GM04503 (cell line): ENCODE measurements around the gene GABRD.

Source experiments
- DNase-seq: peaks from one replicate; pipeline ENCODE4 v3.0.0-alpha.2; 2012; ENCODE audit warnings: low read depth

GABRD gene

GRCh38 chr1:1985375-1986050, 33.6 kb upstream of the GABRD start:
- no peak for DNase-seq

DNA sequence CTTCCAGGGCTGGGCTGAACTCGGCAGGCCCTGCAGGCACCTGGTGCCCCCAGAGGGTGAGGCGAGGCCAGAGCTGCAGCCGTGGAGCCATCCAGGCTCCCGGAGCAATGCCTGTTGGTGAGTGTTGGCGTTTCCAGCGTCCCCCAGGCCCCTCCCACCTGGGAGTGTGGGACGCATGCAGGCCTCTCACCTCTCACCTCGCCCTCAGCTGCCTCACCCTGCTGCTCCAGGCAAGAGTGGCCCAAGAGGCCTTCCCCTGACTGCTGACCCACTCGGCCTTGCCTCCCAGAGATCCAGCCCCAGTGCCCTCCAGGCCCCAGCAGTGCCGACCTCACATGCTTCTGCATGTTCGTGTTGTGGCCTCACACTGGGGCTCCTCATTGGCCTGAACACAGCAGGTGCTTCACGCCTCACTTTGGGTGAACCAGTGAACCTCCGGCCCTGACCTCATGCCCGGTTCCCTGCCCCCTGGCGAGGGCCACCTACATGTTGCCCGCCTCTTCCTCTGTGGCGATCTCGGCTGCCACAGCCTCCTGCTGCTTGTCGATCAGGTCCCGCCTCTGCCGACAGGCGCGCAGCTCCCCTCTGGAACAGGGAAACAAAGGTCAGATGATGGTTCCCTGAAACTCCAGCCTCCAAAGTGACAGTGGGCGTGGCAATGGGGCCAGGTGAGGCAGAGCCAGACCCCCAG, 32.5 kb upstream of the GABRD start:
- DNase-seq = no peak

DNA sequence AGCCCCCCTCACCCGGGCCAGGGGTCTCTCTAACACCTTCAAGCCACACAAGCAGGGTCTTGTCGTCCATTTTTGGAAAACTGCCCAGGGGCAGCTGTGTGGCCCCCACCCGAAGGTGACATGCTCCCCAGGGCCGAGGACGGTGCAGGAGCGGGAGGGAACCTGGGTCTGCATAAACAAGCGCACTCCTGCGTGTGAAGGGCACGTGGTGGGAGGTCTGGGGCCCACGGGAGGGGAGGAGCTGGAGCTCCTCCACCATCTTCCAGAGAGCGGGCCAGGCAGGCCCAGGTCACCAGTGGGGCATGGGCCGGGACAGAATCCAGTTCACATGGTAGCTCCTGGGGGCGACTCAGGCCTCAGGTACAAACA, 32.0 kb upstream of the GABRD start:
- DNase-seq = no peak

DNA sequence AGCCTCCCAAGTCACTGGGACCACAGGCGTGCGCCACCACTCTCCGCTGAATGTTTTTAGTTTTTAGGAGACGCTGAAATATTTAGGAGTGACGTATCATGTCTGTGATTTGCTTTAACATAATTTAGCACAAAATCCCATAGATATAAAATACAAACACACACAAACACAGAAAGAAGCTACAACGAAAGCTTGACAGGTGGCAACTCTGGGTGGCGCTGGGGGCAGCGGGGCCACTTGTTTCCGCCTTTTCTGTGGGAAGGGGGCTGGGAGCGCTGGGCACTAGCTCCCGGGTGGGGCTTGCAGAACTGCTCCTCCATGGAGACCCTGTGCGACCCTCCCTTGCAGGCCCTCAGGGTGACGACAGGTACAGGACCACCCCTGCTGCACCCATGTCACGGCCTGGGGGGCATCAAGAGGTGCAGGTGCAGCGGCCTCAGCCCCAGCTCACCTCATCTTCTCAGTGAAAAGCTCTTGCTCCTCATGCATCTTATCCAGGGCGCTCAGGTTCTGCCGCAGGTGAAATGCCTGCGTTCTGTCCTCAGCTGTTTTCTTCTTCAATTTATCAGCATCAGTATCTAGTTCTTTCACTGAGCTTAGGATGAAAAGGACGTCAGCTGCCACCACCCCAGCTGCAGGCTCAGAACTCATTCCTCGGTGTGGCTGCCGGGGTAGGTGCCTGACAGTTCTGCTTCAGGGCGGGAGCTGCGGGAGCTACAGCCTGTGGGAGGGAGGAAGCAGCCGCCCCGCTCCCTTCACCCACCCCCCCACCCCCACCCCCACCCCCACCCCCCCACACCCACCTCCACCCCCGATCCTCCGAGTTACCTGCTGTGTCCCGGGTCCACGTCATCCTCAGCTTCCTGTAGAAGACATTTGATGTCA, 30.8 kb upstream of the GABRD start:
- DNase-seq = no peak

- no peak for DNase-seq
Observed at GRCh38 chr1:1989102-1989542, 30.0 kb upstream of the GABRD start.

GRCh38 chr1:1989789-1990188, 29.4 kb upstream of the GABRD start:
- no peak for DNase-seq

- no peak for DNase-seq
Observed at GRCh38 chr1:1990222-1990621, 28.9 kb upstream of the GABRD start.

GRCh38 chr1:1994536-1994935, 24.6 kb upstream of the GABRD start:
- no peak for DNase-seq

DNA sequence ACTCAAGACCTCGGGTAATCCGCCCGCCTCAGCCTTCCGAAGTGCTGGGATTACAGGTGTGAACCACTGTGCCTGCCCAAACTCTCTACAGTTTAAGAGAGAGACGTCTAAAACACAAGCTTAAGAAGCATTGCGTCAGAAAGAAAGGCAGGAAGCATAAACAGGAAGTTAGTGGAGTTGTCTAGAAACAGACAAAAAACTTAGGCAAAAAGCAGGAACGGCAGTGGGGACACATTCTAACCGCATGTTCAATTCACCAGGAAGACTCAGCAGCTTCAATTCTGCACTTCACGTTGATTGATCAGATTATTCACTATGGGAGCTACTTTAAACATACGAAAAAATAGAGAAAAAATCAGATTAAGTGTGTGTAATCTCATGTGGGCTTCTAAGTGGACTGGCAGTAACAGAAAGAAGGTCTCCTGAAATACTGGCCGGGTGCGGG, 22.9 kb upstream of the GABRD start:
- no peak for DNase-seq

DNA sequence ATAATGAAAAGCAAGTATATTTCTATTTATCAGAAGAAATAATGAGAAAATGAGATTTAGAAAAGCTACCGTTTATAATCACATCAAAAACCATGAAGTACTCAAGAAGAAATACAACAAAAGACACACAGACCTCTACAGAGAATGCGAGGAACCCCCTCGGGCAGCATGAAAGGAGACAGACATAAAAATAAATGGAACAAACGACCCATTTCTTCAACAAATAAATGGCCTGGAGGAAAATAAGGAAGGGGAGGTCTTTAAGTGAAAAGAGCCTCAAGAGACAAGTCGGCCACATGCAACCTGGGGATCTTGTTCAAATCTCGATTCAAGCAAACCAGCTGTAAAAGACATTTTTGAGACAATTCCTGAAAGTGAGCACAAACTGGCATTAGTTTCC, 21.6 kb upstream of the GABRD start:
- no peak for DNase-seq

DNA sequence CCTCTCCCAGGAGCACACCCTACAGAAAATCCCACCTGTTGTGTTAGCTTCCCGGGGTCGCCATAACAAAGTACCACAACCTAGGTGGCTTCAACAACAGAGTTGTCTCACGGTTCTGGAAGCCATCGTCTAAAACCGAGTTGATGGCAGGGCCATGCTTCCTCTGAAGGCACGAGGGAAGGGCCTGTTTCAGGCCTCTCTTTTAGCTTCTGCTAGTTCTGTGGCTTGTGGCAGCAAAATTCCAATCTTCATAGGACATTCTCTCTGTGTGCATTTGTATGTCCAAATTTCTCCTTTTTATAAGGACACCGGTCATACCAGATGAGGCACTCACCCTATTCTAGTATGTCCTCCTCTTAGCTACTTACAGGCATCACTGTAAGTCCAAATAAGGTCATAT, 18.7 kb upstream of the GABRD start:
- no peak for DNase-seq

DNA sequence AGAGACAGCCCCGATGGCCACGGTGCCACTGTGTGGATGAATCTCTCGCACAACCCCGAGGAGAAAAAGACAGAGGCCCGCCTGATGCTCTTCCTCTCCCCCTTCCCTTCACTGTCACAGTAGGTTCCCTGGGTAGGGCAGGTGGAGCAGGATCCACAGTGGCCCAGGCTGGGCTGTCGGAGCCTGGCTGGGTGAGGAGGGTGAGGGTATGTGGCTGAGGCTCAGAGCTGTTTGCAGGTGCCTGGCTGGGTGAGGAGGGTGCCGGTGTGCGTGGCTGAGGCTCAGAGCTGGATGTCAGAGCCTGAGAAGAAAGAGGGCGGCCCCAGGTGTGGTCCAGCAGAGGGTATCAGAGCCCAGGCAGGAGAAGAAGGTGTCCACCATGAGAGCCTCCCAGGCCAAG, 18.3 kb upstream of the GABRD start:
- DNase-seq = no peak

DNA sequence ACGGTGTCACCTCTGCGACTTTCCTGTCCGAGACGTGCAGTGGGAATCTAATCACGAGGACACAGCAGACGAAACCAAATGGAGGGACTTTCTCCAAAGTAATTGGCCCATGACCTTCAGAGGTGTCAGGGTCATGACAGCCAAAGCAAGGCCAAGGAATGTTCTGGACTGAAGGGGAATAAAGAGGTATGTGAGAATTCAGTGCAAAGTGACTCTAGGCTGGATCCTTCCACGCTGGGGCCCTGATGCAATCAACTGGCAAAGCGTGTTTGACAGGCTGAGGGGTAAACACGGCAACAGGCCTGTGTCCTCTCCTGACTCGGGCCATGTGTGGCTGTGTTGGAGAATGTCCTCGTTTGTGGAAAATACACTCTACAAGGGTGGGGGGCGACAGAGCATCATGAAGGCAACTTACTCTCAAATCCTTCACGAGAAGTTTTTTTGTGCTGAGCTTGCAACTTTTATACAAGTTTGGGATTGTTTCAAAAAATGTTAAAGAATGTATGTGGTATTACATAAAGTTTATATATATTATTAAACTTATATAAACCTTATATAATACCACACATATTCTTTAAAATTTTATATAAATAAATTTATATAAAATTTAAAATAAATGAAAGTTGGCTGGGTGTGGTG, 17.3 kb upstream of the GABRD start:
- DNase-seq = no peak

DNA sequence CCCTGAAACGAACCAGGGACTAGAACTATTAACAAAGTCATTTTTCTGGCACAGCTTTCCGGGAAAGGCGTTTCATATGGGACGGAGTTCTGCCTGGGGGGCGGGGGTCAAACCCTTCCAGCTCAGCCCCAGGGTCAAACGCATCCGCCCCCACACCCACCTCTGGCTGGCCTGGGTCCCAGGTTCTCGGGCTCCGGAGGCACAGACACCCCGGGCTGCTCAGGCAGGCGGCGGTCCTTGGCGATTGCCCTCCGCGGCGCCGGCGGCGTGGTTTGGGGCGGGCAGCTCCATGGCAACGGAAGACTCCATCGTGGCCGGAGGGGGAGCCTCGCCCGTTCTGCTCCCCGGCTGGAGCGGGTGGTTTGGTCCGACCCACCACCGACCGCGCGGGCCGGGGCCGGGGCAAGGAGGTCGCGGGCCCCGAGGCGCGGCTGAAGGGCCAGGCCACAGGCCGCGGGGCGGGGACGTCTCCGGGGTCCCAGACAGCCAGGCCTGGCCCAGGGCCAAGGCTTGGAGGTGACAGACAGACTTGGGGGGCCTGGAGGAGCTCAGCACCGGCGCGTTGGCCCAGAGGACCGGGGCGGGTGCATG, 15.5 kb upstream of the GABRD start, which contains the start of gene CFAP74:
Gene CFAP74, minus strand, starts transcription at position 246 of the 591 bp plus-strand sequence. CDS start 12,830 bp downstream, outside the sequence.
- no peak for DNase-seq

GRCh38 chr1:2004856-2005255, 14.3 kb upstream of the GABRD start:
- no peak for DNase-seq

- DNase-seq = no peak
Observed at GRCh38 chr1:2009101-2010053, 9.8 kb upstream of the GABRD start.

- DNase-seq = no peak
Observed at GRCh38 chr1:2014181-2014580, 5.0 kb upstream of the GABRD start.

DNA sequence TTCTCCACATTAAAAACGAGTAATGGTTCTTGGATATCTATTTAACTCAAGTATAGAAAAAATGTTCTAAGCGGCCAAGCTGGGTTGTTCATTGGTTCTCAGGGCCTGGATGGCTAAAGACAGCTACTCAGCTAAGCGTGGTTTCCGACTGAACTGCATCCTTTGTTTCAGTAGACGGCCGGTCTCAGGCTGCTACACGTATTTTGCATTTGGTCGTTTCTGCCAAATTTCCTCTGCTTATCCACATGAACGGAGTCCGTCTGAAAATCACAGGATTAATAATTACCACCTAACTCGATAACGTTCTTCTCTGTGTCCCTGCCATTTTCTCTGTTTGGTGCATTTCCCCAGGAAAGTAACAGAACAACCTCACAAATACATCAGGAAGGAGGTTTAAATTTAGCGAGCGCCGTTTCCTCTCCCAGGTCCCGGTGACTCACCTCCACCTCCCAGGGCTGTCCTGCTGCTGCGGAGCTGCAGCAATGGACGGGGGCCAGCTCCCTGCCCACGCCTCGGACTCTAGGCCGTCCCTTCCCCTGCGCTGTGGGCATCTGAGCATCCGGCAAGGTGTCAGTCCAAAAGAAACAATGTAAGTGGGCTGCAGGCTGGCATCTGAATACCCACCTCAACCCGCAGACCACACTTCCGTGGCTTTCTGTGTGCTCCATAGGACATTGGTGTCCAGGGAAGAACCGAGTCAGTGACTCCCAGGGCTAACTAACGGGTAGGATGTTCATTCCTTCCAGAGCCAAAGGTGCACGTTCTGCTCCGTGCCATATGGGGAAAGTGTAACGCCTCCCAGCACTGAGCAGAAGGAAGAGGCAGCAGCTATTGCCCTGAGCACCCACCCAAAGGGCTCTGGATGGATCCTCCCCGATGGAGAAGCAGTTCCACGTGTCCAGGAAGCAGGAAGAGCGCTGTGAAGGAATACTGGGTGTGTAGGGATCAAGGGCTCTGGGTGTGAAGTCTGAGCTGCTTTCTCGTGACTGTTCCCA, 4.1 kb upstream of the GABRD start:
- DNase-seq = no peak

GRCh38 chr1:2016123-2016522, 3.0 kb upstream of the GABRD start:
- DNase-seq = no peak
